NCI-H526 (cell line): ENCODE data around the gene QDPR.
"Not testable (repeated sequence)": the region's sequence is repeated elsewhere in the genome, so short reads cannot be mapped to it uniquely, and the experiment has no call there.

Source experiments
- DNase-seq, 2 experiments: peaks; one replicate each; lab custom pipeline; 2025; lab: John Stamatoyannopoulos, UW

The QDPR gene

DNA sequence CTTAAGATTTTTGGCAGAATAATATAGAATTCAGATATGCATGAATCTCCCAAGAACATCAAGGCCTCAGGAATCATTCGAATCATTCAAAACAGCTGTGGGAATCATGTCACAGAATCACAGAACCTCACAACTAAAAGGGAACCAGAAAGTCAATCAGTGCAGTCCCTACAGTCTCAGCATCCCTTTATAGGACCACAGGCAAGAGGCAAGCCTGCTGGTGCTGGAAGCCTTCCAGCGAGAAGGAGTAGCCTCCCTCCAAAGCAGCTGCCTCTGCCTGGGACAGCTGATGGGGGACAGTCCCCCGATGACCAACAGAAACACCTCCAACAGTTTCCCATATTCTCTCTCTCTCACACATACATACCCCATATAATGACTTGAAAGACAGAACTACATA is 20.7 kb downstream of the QDPR start:
- no peak for DNase-seq

DNA sequence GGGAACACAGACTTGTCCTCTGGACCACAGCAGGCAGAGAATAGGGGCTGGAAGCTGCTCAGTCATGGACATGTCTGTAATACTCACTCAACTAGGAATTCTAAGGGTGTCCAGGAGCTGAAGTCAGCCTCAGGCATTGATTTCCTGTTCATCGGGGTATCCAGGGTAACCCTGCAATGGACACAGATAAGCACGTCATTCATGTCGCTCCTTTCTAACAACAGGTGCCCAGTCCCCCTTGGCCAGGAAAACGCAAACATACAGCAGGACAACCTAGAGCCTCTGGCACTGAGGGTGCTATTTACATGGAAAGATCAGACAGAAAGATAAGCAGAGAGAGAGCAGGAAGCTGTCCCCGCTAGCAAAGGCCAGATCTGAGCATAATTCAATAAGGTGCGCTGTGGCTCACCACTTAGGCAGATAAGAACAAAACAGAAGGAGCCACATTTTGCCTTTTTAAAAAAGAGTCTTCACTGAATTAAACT is 21.3 kb downstream of the QDPR start:
- peak; percentile 40 to 74 for DNase-seq

DNA sequence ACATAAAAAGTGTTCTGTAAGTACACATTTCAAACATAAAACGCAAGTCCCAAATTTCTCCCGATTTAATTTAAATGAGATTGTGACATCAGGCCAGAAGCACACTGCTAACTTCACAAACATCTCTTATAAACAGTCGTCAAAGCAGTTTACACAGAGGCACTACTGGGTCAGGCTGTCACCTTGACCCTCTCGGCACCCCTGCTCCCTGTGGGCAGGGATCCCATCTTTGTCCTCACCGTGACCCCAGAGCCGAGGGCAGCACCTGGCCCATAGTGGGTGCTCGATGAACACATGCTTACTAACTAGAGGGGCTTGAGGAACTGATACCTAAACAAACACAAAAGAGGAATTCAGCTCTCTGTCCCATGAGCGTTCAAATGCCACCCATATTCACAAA is 22.2 kb downstream of the QDPR start:
- DNase-seq: no peak

DNA sequence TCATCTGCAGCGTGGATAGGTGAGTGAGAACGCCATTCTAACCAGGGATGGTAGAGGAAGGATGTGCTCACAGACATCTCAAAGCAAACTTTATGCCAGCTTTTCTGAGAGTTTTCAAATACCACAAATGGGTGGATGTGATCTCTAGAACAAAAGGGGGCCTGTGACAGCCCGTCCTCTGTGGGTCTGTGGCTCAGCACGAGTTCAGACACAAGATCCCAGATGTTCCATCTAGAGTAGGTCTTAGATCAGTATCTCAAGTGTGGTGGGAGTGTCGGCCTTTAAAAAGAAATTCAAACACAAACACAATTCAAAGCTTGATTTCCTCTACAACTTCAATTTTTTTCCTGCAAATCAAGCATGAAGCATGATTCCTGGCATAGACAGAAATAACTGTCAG is 22.8 kb downstream of the QDPR start:
- DNase-seq: no peak

DNA sequence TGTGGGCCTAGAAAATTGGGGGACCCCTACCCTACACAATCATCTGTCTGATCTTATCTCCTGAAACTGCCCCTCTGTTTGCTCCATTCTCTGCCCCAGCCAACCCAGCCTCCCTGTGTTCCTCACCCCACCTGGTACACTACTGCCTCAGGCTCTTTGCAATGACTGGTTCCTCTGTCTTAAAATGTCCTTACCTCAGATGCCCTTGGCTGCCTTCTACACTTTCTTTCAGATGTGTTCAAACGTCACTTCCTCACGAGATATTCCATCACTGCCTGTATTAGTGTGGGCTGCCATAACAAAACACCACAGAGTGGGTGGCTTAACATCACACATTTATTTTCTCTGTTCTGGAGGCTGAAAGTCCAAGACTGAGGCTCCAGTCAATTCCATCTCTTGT is 29.2 kb downstream of the QDPR start:
- DNase-seq: no peak

DNA sequence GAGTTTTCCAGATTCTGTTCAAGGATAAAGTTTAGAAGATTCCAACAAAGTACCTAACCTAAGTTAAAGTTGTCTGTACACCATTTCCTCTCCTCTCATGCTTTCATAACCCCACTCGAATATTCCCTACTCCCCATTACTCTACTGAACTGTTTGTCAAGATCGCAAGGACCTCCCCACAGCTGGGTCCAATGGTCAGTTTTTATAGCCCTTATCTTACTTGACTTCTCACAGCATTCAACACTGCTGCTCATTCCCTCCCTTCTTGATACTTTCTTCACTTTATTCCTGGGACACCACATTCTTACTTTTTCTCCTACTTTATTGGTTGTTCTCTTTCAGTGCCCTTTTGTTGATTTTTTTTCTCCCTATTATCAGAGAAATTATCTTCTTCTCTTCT is 30.9 kb downstream of the QDPR start:
- DNase-seq: no peak

DNA sequence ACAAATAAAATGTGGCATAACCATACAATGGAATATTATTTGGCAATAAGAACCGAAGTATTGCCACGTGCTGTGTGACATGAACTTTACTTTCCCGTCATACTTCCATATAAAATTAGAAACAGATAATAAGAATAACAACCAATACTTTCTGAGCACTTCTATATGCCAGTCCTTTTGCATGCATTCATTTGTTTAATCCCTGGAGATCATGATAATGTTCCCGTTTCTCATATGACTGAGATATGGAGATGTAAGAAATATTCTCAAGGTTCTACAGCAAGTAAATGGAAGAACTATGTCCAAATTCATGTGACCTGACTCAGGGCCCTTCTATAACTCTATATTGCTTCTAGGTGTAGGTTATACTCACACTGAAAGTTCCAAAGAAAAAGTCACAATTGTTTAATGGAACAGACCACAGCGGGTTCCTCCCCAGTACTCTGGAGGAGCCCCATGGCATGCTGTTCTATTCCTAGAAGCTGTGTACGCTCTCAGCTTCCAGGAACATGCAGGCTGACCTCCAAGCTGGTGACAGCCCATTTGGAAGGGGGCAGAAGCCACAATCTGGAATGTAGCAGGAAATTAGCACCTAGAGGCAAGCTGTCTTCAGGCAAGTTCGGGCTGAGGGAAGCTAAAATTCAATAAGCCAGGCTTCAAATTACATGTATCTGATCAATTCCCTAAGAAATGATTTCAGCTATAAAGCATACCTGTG is 31.5 kb downstream of the QDPR start:
- DNase-seq: no peak

DNA sequence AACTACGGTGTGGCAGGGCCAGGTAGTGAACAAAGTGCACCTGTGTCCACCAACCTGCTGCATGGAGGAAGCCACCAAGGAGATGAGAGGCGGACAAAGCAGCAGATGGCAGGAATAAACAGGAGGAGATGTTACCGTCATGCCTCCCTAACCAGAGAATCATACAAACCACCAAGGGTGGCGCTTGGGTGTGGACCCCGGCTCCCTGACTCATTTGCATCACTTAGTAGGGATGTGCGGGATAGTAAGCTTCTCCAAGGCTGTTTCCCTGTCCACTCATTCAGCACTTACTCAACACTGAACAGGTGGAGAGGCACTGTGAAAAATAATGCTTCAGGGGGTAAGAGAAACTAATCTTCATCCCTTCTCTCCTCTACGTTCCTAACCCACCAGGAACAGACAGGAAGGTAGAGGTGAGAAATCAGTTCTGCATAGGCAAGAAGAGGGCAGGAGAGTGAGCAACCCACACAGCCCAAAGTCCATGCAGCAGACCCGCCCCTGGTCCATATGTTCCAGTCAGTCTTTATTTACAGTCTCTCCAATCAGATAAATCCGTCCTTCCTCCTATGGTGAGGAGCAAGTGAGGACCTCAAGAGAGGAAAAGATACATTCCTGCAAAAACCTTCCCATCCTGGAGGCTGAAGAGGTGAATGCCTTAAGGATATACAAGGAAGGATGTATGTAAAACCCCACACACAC is 34.0 kb downstream of the QDPR start:
- DNase-seq: peak in 1 of 2 experiments; percentile 6

DNA sequence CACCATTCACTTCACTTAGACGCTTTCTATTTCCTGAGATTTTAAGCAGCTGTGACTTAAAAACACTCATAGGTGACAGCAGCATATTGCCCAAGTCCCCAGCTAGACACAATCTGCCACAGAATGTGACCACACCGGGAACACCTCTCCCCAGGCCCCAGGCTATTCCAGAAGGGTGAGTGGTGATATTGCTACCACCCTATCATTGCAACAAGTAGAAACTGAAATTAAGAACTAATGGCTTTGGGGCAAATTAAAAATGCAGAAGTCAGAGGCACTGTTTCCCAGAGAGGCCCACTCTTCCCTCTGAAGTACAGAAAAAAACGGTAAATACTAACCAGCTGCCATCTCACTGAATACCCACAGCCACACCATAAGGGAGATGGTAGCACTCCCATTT is 35.0 kb downstream of the QDPR start:
- no peak for DNase-seq

DNA sequence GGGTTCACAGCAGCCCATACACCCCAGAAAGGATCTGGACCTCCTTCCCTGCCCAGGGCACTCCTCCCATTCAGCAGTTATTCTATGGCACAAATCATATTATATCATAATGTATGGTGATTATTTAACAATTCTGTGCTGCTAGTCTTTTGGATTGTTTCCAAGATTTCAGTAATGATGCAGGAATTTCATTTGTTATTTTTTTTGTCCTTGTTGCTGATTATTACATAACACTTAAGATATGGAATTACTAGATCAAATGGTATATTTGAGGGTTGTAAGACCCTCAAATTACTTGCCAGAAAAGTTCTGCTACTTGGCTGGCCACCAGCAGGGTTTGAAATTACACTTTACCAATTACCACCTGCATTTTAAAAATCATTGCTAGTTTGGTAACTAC is 36.4 kb downstream of the QDPR start:
- no peak for DNase-seq

DNA sequence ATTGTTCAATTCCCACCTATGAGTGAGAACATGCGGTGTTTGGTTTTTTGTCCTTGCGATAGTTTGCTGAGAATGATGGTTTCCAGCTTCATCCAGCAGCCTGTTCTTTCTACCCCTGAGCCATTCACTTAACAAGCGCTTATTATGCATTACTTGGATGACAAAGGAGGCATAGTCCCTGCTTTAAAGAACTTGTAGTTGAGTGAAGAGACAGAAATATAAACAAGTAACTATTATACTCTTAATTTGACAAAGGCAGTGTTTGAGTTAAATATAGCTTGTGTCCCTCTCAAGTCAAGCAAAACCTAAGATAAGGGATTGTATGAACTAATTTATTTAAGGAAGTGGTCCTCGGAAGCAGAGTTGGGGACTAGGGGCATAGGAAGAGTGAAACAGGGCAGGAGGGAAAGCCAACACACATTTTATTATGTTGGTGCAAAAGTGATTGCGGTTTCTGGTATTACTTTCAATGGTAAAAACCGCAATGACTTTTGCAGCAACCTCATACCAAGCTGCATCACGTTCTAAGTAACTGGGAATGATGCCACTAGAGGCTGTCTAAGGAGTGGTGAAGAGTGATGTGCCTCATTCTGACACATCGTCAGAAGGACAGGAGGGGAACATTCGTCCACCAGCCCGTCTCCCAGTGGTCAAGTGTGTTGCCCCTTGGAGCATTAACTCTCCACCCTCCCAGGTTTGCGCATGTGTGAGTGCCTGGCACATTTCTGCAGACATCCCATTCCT is 41.8 kb downstream of the QDPR start:
- DNase-seq: peak in 1 of 2 experiments; percentile 13

DNA sequence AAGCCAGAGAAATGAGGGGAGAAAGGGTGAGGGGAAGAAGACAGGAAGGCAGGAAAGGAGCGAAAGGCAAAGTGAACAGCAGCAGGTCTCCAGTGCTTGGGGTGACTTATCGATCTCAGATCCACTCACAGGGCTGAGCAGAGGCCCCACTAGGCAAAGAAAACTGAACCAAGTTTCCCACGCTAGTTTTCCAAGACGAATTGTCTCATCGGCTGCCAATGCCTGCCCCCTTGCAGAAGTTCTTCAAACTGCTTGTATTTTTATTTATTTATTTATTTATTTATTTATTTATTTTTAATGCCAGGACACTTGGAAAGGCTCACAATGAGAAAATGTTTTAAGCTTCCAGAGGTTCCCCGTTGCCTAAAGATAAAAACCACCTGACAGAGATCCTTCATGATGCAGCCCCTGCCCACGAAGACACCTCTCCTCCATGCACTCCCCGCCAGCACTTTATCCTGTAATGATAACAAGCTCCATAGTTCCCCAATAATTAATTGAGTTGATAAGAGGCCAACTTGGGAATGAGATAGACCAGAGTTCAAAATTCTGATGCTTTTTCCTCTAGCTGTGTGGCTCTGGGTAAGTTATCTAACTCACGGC is 43.2 kb downstream of the QDPR start:
- peak in 1 of 2 experiments; percentile 42 for DNase-seq

DNA sequence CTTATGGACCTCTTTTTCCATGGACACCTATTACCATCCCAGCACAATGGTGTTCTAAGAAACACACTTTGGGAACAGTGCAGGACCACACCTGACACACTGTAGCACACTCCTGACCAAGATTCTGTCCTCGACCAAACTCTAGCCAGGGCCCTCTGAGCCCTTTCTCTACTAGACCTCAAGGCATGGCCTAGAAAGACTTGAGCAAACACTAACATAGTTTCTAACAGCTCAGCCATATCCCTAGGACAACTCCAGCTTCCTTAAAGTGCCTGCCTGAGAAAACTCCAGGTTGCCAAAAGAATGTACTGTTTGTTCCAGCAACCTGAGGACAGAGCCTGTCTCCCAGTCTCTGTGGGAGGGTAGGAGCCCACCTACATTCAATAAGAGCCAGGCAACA is 48.3 kb downstream of the QDPR start:
- no peak for DNase-seq

DNA sequence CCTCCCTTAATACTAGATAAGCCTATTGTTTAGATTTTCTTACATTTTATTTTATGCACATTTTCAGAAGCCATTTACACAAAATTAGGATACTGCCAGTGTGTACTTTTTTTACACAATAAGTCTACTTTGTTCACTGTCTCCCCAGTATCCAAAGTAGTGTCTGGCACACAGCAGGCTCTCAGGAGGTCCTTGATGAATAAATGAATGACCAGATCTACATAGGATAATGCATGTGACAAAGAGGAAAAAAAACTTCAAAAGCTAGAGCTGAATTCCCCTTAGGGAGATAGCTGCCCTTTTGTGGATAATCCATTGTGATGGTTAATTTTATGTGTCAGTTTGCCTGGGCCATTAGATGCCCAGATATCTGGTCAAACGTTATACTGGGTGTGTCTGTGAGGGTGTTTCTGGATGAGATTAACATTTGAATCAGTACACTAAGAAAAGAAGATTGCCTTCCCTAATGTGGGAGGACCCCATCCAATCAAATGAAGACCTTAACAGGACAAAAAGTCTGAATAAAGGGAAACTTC is 61.6 kb downstream of the QDPR start:
- no peak for DNase-seq

DNA sequence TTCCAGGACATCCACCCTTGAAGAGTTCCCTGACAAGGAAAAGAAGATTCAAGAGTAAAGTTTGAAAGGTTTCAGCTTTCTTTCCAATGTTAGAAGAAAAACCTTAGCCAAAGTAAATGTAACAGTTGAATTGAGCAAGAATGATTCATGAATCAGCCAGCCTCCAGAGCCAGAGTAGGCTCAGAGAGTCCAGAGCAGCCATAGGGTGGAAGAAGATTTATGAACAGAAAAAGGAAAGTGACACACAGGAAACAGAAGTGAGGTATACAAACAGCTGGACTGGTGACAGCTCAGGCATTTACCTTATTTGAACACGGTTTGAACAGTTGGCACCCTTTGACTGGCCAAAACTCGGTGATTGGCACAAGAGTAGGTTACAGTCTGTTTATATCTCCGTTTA is 63.2 kb downstream of the QDPR start:
- DNase-seq: no peak

DNA sequence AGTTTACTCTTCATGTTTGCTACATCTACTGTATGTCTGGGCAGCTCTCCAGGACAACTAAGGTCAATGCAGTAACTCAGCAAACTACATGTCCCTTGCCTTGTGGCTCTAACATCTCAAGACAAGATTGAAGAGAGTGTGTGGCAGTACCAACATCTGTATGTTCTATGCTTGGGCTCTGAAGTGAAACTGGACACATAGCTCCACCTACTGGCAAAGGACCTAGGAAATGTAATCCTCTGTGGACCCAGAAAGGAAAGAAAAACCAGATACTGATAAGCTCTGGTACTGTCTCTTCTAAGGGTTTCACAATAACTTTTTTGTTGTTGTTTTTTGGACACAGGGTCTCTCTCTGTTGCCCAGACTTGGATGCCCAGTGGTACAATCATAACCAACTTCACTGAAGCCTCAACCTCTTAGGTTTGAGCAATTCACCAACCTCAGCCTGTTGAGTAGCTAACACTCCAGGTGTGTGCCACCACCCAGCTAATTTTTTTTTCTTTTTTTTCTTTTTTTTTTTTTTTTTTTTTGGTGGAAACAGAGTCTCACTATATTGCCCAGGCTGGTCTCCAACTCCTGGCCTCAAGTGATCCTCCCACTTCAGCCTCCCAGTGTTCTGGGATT is 64.1 kb downstream of the QDPR start:
- peak; percentile 21 to 77 for DNase-seq

DNA sequence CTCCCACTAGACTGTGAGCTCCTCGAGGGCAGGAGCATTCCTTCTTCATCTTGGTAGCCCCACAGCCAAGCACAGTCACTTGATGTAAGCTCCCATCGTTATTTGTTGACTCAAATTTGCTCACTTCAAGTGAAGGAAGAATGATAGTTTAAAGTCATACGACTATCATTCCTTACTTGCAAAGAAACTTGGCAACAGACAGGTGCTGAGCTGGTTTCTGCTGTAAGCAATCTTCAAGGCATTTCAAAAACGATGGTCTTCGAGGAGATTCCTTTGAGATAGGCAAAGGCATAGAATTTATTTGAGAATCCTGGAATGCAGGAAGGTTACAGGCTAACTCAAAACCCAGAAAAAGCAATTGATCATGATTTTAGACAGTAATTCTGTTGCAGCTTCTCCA is 64.8 kb downstream of the QDPR start:
- DNase-seq: no peak

DNA sequence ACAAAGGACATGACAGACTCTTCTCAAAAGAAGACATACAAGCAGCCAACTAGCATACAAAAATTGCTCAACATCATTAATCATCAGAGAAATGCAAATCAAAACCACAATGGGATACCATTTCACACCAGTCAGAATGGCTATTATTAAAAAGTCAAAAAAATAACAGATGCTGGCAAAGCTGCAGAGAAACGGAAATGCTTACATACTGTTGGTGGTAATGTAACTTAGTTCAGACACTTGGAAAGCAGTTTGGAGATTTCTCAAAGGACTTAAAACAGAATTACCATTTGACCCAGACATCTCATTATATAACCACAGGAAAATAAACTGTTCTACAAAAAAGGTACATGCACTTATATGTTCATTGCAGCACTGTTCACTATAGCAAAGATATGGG is 69.4 kb downstream of the QDPR start:
- DNase-seq: not testable (repeated sequence)

DNA sequence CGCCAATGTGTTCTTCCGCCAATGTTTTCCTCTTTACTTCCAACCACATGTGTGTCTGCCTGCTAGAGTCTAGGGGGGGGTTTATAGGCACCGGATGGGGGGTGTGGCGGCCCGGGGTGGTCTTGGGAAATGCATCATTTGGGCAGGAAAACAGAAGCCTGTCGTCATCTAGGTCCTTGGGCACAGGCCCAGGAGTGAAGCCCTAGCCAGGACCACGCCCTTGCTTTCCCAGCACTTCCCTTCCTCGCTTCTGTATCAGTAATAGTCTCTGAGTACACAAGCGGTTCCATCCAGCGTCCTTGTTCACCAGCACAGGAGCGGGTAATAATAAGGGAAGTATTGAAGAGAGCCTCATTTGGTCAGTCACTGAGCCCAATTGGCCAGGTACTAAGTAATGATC is 74.5 kb downstream of the QDPR start:
- DNase-seq: no peak

DNA sequence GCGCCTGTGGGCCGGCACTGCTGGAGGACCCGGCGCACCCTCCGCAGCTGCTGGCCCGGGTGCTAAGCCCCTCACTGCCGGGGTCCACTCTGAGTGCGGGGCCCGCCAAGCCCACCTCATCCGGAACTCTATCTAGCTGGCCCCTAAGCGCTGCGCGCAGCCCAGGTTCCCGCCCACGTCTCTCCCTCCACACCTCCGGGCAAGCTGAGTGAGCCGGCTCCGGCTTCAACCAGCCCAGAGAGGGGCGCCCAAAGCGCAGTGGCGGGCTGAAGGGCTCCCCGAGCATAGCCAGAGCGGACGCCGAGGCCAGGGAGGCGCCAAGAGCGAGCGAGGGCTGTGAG is 75.2 kb downstream of the QDPR start:
- no peak for DNase-seq
